NCI-H1436 (cell line): ENCODE measurements around the gene PSME1.
A peak's percentile ranks its signal among the peaks of the same experiment; 100 is the strongest.

Experiments
- DNase-seq: peaks from one replicate; lab custom pipeline; 2025; lab: John Stamatoyannopoulos, UW

Gene PSME1

GRCh38 chr14:24147761-24148428 is 11.9 kb downstream of the PSME1 start:
- DNase-seq, result no peak

DNA sequence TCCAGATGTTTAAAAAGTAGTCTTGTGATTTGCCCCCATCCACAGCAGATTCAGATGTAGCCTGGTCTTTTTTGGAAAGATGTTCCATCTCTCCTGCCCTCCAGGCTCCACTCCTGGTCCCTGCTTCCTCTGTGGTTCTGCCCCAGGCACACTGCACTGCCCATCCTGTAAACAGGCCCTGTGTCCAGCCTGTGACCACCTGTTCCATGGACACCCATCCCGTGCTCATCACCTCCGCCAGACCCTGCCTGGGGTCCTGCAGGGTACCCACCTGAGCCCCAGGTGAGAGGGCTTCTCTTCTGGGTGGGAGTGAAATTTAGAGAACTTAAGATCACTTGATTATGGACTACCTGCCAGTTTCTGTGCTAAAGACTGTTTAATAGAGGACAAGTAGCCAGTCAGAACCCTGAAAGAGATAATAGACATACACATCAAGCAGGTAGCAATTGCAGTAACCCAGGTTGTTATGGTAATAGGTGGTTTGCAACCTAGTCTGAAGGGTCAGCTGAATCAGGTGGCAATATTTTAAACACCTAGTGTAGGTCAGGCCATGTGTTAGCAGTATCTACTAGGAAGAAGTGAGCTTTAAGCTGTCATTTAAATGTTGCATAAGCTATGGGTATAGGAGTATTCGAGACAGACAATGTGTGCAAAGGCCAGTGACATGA is 13.4 kb downstream of the PSME1 start:
- DNase-seq, result no peak

- DNase-seq, result no peak
Observed at GRCh38 chr14:24150061-24150460, 14.1 kb downstream of the PSME1 start.

DNA sequence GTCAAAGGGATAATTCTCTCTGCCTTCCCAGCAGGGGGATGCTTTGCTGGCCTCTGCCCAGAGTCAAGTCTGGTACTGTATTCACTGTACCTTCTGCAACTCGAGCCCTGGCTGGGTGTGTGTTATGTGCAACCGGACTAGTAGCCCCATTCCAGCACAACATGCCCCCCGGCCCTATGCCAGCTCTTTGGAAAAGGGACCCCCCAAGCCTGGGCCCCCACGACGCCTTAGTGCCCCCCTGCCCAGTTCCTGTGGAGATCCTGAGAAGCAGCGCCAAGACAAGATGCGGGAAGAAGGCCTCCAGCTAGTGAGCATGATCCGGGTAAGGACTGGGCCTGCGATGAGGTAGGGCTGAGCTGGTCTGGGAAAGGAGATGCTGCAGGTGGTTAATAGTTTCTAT is 14.6 kb downstream of the PSME1 start:
- no peak for DNase-seq

DNA sequence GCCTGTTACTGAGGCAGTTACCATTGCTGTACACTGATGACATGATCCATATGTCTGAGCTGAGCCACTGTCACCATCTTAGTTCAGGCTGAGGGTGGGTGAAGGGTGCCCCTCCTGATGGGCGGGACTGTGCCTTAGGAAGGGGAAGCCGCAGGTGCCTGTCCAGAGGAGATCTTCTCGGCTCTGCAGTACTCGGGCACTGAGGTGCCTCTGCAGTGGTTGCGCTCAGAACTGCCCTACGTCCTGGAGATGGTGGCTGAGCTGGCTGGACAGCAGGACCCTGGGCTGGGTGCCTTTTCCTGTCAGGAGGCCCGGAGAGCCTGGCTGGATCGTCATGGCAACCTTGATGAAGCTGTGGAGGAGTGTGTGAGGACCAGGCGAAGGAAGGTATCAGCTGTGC is 15.0 kb downstream of the PSME1 start:
- DNase-seq, result no peak

DNA sequence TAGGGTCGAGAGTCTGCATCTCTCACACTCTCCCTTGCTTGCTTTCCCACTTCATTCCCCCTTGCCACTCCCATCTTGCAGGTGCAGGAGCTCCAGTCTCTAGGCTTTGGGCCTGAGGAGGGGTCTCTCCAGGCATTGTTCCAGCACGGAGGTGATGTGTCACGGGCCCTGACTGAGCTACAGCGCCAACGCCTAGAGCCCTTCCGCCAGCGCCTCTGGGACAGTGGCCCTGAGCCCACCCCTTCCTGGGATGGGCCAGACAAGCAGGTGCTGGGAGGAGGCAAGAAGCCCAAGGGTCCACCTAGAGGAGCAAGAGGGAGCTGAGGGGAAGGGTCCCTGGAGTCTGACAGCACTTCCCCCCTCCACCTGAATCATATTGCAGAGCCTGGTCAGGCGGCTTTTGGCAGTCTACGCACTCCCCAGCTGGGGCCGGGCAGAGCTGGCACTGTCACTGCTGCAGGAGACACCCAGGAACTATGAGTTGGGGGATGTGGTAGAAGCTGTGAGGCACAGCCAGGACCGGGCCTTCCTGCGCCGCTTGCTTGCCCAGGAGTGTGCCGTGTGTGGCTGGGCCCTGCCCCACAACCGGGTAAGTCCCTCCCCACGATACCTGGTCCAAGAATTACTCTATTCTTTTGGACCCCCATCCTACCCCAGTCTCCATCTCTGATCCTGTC is 15.5 kb downstream of the PSME1 start:
- no peak for DNase-seq

GRCh38 chr14:24155100-24155499 is 19.1 kb downstream of the PSME1 start:
- DNase-seq, result no peak

- no peak for DNase-seq
Observed at GRCh38 chr14:24156840-24157239, 20.8 kb downstream of the PSME1 start.

- no peak for DNase-seq
Observed at GRCh38 chr14:24157331-24157730, 21.3 kb downstream of the PSME1 start.

DNA sequence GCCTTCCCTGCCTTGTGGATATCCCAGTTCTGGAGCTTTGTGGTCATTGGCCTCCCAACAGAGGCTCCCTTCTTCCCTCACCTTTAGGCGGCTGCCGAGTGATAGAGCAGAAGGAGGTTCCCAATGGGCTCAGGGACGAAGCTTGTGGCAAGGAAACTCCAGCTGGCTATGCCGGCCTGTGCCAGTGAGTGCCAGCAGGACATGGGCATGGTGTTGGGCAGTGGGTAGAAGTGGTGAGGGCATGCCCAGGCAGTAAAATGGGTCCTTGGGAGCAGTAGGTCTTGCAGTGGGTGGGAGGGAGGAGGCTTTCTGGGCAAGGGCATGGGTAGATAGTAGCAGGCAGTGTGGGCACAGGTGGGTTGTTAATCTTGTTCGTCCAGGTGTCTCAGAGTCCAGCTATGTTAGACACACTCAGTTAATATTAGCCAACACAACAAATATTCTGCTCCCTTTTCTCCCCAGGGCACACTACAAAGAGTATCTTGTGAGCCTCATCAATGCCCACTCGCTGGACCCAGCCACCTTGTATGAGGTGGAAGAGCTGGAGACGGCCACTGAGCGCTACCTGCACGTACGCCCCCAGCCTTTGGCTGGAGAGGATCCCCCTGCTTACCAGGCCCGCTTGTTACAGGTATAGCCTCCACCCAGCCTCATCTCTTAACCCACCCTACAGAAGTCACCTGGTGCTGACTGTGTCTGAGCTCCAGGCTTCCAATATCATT is 23.9 kb downstream of the PSME1 start:
- no peak for DNase-seq

GRCh38 chr14:24160499-24160849 is 24.5 kb downstream of the PSME1 start:
- DNase-seq, result no peak

- peak; percentile 92 for DNase-seq
Observed at GRCh38 chr14:24160850-24161804, 25.1 kb downstream of the PSME1 start, which contains the start of gene IRF9. TSS of gene IRF9 (plus strand) at chr14:24161265. CDS start at chr14:24162145, 880 bp downstream.

DNA sequence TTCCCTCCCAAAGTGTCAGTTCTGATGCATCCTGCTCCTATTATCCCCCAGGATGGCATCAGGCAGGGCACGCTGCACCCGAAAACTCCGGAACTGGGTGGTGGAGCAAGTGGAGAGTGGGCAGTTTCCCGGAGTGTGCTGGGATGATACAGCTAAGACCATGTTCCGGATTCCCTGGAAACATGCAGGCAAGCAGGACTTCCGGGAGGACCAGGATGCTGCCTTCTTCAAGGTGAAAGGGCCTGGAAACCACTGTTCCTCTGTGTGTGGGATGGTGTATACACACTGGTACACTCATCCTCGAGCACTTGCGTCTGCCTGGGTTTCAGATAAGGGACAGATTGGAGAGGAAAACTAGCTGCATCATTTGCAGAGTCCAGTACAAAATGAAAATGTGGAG is 26.1 kb downstream of the PSME1 start:
- no peak for DNase-seq

DNA sequence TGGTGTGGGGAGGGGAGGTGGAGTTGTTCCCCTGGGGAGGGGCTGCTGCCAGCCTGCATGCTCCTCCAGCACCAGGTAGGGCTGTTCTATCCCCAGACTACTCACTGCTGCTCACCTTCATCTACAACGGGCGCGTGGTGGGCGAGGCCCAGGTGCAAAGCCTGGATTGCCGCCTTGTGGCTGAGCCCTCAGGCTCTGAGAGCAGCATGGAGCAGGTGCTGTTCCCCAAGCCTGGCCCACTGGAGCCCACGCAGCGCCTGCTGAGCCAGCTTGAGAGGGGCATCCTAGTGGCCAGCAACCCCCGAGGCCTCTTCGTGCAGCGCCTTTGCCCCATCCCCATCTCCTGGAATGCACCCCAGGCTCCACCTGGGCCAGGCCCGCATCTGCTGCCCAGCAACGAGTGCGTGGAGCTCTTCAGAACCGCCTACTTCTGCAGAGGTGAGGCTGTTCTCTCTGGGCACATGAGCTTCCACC is 28.6 kb downstream of the PSME1 start:
- DNase-seq, result no peak

- no peak for DNase-seq
Observed at GRCh38 chr14:24165785-24166184, 29.8 kb downstream of the PSME1 start.

GRCh38 chr14:24167469-24168114 is 31.6 kb downstream of the PSME1 start:
- no peak for DNase-seq

- no peak for DNase-seq
Observed at GRCh38 chr14:24171422-24172260, 35.6 kb downstream of the PSME1 start, which contains the start of gene REC8. TSS of gene REC8 (plus strand) at chr14:24172080. CDS start at chr14:24172553, 473 bp downstream.

DNA sequence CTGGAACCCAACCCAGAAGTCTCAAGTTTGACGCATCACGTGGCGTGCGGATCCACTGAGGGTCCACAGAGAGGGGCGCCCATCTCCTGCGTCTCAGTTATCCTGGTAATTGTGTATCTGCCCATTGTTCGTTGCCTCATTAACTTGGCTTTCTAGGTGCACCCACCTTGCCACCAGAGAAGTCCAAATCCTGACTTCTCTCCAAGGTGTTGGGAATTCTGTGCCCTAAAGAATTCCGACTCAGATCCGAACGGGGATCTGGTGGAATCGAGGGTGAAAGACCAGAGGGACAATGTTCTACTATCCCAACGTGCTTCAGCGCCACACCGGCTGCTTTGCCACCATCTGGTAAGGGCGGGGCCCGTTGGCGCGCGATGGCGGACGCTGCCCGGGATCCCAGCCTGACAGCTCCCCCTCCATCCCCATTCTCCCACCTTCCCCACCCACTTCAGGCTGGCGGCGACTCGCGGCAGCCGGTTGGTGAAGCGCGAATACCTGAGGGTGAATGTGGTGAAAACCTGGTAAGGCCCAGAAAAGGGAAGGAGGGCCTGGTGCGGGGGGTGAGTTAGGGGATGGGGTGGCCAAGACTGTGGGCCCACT is 36.4 kb downstream of the PSME1 start:
- DNase-seq, result no peak

DNA sequence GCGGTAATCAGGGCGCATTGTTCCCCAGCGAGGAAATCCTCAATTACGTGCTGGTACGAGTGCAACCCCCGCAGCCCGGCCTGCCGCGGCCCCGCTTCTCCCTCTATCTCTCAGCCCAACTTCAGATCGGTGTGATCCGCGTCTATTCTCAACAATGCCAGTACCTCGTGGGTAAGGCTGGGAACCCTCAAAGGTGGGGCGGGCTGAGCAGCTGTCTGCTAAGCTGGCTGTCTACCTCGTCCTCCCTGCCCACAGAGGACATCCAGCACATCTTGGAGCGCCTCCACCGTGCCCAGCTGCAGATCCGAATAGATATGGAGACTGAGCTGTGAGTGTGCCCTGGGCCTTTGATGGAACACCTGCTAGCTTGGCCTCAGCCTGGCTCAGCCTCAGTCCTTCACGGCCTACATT is 36.9 kb downstream of the PSME1 start:
- no peak for DNase-seq
